Vagina (tissue), 2 donors: Measurements from ENCODE around the gene CASP10. TPM values are rescaled to one million over a fixed set of nuclear protein-coding genes. Genes with fewer than 3 reads are reported as not detected.

Experiments used
- DNase-seq, 2 donors: peaks; one replicate each; pipeline ENCODE4 v3.0.0-alpha.2; 2017; ENCODE audit errors: extremely low spot score in 2 of 2
- H3K27ac ChIP-seq: fragments of 200-600 bp; sonication (generic); one replicate; pipeline ENCODE4 v1.5.1; 2019
- H3K27me3 ChIP-seq: fragments of 200-600 bp; sonication (generic); one replicate; pipeline ENCODE4 v1.5.1; 2019
- H3K36me3 ChIP-seq, 2 donors: fragments of 200-600 bp; sonication (generic); one replicate each; pipeline ENCODE4 v1.5.1; 2017 to 2019
- H3K4me1 ChIP-seq: fragments of 200-600 bp; sonication (generic); one replicate; pipeline ENCODE4 v1.5.1; 2019
- H3K4me3 ChIP-seq, 2 donors: fragments of 200-600 bp; sonication (generic); 1 replicate in 1 of 2; 2 replicates in 1 of 2; pipeline ENCODE4 v1.5.1; 2016 to 2019
- H3K9me3 ChIP-seq: fragments of 200-600 bp; sonication (generic); one replicate; pipeline ENCODE4 v1.5.1; 2019
- CTCF ChIP-seq, 3 experiments: fragments of 450-650 bp in 2 of 3; fragments of 200-600 bp in 1 of 3; sonication (generic) in 1 of 3; IDR thresholded peaks; one replicate each; pipeline ENCODE4 v1.5.1; 2017 to 2019; ENCODE audit warnings: antibody characterized with exemption in 3 of 3, mild to moderate bottlenecking in 2 of 3, moderate library complexity in 2 of 3
- POLR2A ChIP-seq, 2 donors: fragments of 450-650 bp; IDR thresholded peaks; one replicate each; pipeline ENCODE4 v1.6.1; 2017; ENCODE audit warnings: antibody characterized with exemption in 2 of 2, mild to moderate bottlenecking in 2 of 2, moderate library complexity in 2 of 2
- POLR2AphosphoS5 ChIP-seq, 2 donors: sonication (generic); formaldehyde crosslinking; IDR thresholded peaks; one replicate each; pipeline ENCODE4 v1.9.0; 2017; ENCODE audit warnings: antibody characterized with exemption in 2 of 2, mild to moderate bottlenecking in 2 of 2, low read depth in 1 of 2; ENCODE audit not compliant: insufficient read depth in 1 of 2
- intact Hi-C: fragments of 100-400 bp; cut with DNase I; formaldehyde crosslinking; loops from one replicate; pipeline ENCODE4 v1.15.1; 2023
- total RNA-seq: library from RNA; depleted of rRNA; stranded (reverse); fragments of >200 nt; gene quantifications from one replicate; pipeline ENCODE4 v1.2.3, GENCODE V29; 2016

The CASP10 gene
- total RNA-seq, 1 donor from 2014 or later, result 8.3 TPM

GRCh38 chr2:201191132-201191875 lies 8.4 kb downstream of the CASP10 start:
- intact Hi-C loops, result no loop called here

GRCh38 chr2:201194097-201194496 lies 11.2 kb downstream of the CASP10 start:
- Histone ChIP-seq H3K36me3 (no peaks in the 10 kb centered on the region), H3K4me1 (no peaks in the 10 kb centered on the region), H3K27me3 (no peaks in the 10 kb centered on the region), H3K27ac (no peak overlapping the region), H3K4me3 (no peak overlapping the region), H3K9me3 (no peaks in the 10 kb centered on the region)
- no peak for TF ChIP-seq CTCF (IDR thresholded peaks at IDR 0.05)
- no peak for TF ChIP-seq POLR2A (IDR thresholded peaks at IDR 0.05)
- TF ChIP-seq POLR2AphosphoS5 (IDR thresholded peaks at IDR 0.05; ENCODE audit: insufficient read depth in 1 of 2, low read depth in 1 of 2), result no peak
- intact Hi-C loops, result no loop called here
- DNase-seq, result no peak

More at GRCh38 chr2:201191132-201191875, 8.4 kb downstream of the CASP10 start:
- TF ChIP-seq CTCF (IDR thresholded peaks at IDR 0.05), result no peak
- TF ChIP-seq POLR2A (IDR thresholded peaks at IDR 0.05), result no peak
- peak in 1 of 2 donors; percentile 39 for TF ChIP-seq POLR2AphosphoS5 (IDR thresholded peaks at IDR 0.05; ENCODE audit: insufficient read depth in 1 of 2, low read depth in 1 of 2)
- Histone ChIP-seq H3K4me1 (no peaks in the 10 kb centered on the region), H3K9me3 (no peaks in the 10 kb centered on the region), H3K27me3 (no peaks in the 10 kb centered on the region), H3K36me3 (no peaks in the 10 kb centered on the region), H3K27ac (no peak overlapping the region), H3K4me3 (no peak overlapping the region)
- no peak for DNase-seq

GRCh38 chr2:201195331-201195730 lies 12.4 kb downstream of the CASP10 start:
- Histone ChIP-seq H3K27ac (no peak overlapping the region), H3K4me3 (no peak overlapping the region), H3K4me1 (no peaks in the 10 kb centered on the region), H3K36me3 (no peaks in the 10 kb centered on the region), H3K9me3 (no peaks in the 10 kb centered on the region), H3K27me3 (no peaks in the 10 kb centered on the region)
- no peak for DNase-seq
- TF ChIP-seq CTCF (IDR thresholded peaks at IDR 0.05) (no peak), POLR2A (IDR thresholded peaks at IDR 0.05) (no peak), POLR2AphosphoS5 (IDR thresholded peaks at IDR 0.05; ENCODE audit: insufficient read depth in 1 of 2, low read depth in 1 of 2) (no peak)
- intact Hi-C loops, result no loop called here

GRCh38 chr2:201196003-201196402 lies 13.1 kb downstream of the CASP10 start:
- no peak overlapping the region for H3K27ac ChIP-seq
- H3K4me3 ChIP-seq, result no peak overlapping the region
- H3K9me3 ChIP-seq, result no peaks in the 10 kb centered on the region
- H3K36me3 ChIP-seq, result no peaks in the 10 kb centered on the region
- TF ChIP-seq CTCF (IDR thresholded peaks at IDR 0.05) (no peak), POLR2A (IDR thresholded peaks at IDR 0.05) (no peak), POLR2AphosphoS5 (IDR thresholded peaks at IDR 0.05; ENCODE audit: insufficient read depth in 1 of 2, low read depth in 1 of 2) (no peak)
- intact Hi-C loops, result no loop called here
- H3K4me1 ChIP-seq, result no peaks in the 10 kb centered on the region
- no peak for DNase-seq
- H3K27me3 ChIP-seq, result no peaks in the 10 kb centered on the region

GRCh38 chr2:201196803-201197202 lies 13.9 kb downstream of the CASP10 start:
- intact Hi-C loops, result no loop called here
- Histone ChIP-seq H3K4me1 (no peaks in the 10 kb centered on the region), H3K4me3 (no peak overlapping the region), H3K36me3 (no peaks in the 10 kb centered on the region), H3K9me3 (no peaks in the 10 kb centered on the region), H3K27me3 (no peaks in the 10 kb centered on the region), H3K27ac (no peak overlapping the region)
- TF ChIP-seq POLR2AphosphoS5 (IDR thresholded peaks at IDR 0.05; ENCODE audit: insufficient read depth in 1 of 2, low read depth in 1 of 2) (no peak), CTCF (IDR thresholded peaks at IDR 0.05) (no peak), POLR2A (IDR thresholded peaks at IDR 0.05) (no peak)
- DNase-seq, result no peak
